ENCODE measurements around the gene ZBED1. TPM values are rescaled to one million over a fixed set of nuclear protein-coding genes. Genes with fewer than 3 reads are reported as not detected.

ZBED1 gene
- total RNA-seq, 2 donors from 2014 or later, result 39.7 to 54.5 TPM

DNA sequence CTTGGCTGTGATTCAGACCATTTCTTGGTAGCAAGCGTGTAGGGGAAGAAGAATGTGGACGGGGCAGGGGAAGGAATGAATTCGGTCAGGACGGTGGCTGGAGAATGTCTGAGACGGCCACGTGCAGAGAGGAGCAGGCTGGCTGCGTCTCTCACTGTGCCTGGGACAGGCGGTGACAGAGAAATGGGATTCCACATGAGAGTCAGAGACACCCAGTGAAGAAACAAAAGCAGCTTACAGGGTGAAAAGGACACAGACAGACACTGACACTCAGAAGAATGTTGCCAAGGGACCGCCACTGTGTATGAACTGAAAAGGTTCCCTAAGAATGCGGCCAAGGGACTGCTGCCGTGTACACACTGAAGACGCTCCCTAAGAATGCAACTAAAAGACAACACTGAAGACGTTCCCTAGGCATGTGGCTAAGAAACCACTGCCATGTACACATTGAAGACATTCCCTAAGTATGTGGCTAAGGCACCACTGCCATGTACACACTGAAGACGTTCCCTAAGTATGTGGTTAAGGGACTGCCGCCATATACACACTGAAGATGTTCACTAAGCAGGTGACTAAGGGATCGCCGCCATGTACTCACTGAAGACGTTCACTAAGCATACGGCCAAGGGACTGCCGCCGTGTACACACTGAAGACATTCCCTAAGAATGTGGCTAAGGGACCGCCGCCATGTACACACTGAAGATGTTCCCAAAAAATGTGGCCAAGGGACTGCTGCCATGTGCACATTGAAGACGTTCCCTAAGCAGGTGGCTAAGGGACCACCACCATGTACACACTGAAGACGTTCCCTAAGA lies 49.1 kb downstream of the ZBED1 start:
- ATAC-seq (ENCODE audit: insufficient number of reproducible peaks, low FRiP score, low read depth) (no peak), DNase-seq (ENCODE audit: low spot score) (no peak)
- Histone ChIP-seq H3K9me3 (no peaks in the 10 kb centered on the region), H3K27me3 (replicated peaks; ENCODE audit: insufficient read depth) (no peaks in the 10 kb centered on the region), H3K4me1 (ENCODE audit: control insufficient read depth in 1 of 2, low read depth in 2 of 2) (no peaks in the 10 kb centered on the region), H3K27ac (no peak overlapping the region), H3K36me3 (peaks cover 7% of the 10 kb centered on the region), H3K4me3 (no peak overlapping the region)
- TF ChIP-seq, protein P1, sequence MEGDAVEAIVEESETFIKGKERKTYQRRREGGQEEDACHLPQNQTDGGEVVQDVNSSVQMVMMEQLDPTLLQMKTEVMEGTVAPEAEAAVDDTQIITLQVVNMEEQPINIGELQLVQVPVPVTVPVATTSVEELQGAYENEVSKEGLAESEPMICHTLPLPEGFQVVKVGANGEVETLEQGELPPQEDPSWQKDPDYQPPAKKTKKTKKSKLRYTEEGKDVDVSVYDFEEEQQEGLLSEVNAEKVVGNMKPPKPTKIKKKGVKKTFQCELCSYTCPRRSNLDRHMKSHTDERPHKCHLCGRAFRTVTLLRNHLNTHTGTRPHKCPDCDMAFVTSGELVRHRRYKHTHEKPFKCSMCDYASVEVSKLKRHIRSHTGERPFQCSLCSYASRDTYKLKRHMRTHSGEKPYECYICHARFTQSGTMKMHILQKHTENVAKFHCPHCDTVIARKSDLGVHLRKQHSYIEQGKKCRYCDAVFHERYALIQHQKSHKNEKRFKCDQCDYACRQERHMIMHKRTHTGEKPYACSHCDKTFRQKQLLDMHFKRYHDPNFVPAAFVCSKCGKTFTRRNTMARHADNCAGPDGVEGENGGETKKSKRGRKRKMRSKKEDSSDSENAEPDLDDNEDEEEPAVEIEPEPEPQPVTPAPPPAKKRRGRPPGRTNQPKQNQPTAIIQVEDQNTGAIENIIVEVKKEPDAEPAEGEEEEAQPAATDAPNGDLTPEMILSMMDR (IDR thresholded peaks at IDR 0.05), result no peak

DNA sequence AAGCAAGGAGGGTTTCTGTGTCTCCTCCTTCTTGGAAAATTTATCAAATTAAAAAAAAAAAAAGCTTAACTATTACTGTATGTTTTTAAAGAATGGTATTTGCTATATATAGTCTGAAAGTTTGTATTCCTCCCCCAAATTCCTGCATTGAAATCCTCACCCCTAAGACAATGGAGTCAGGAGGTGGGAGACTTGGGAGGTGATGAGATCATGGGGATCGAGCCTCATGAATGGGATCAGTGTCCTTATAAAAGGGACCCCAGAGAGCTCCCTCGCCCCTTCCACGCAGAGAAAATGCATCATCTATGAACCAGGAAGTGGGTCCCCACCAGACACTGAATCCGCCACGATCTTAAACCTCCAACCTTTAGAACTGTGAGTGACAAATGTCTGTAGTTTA lies 50.1 kb downstream of the ZBED1 start:
- H3K27ac ChIP-seq, result no peak overlapping the region
- ATAC-seq (ENCODE audit: insufficient number of reproducible peaks, low FRiP score, low read depth) (no peak), DNase-seq (ENCODE audit: low spot score) (no peak)
- H3K27me3 ChIP-seq (replicated peaks; ENCODE audit: insufficient read depth), result no peaks in the 10 kb centered on the region
- no peak overlapping the region for H3K4me3 ChIP-seq
- no peaks in the 10 kb centered on the region for H3K9me3 ChIP-seq
- H3K36me3 ChIP-seq, result peaks cover 7% of the 10 kb centered on the region
- TF ChIP-seq, protein P1 (IDR thresholded peaks at IDR 0.05), result no peak
- H3K4me1 ChIP-seq (ENCODE audit: control insufficient read depth in 1 of 2, low read depth in 2 of 2), result no peaks in the 10 kb centered on the region

DNA sequence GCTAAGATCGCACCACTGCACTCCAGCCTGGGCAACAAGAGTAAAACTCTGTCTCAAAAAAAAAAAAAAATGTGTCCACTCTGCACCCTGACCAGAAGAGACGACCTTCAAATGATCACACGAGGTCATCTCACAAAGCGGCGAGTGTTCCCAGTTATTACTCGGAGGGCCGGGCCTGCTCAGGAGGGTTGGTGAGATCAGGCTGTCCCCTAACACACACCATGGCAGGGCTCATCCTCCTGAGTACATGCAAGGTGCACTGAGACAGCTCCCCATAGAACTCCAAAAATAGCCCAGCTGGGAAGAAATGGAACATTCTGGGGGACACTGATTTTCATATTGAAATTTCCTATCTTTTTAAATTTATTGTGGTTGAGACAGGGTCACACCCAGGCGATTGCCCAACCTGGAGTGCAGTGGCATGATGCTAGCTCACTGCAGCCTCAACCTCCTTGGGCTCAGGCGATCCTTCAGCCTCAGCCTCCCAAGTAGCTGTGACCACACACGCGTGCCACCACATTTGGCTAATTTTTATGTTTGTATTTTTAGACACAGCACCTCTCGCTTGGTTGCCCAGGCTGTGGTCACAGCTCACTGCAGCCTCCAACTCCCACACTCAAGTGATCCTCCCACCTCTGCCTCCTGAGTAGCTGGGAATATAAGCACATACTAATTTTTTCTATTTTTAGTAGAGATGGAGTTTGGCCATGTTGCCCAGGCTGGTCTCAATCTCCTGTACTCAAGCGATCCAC lies 51.5 kb downstream of the ZBED1 start:
- H3K27ac ChIP-seq, result no peak overlapping the region
- peaks cover 7% of the 10 kb centered on the region for H3K36me3 ChIP-seq
- H3K4me1 ChIP-seq (ENCODE audit: control insufficient read depth in 1 of 2, low read depth in 2 of 2), result no peaks in the 10 kb centered on the region
- no peaks in the 10 kb centered on the region for H3K27me3 ChIP-seq (replicated peaks; ENCODE audit: insufficient read depth)
- ATAC-seq (ENCODE audit: insufficient number of reproducible peaks, low FRiP score, low read depth), result no peak
- H3K4me3 ChIP-seq, result no peak overlapping the region
- H3K9me3 ChIP-seq, result no peaks in the 10 kb centered on the region
- TF ChIP-seq, protein P1 (IDR thresholded peaks at IDR 0.05), result no peak
- no peak for DNase-seq (ENCODE audit: low spot score)

DNA sequence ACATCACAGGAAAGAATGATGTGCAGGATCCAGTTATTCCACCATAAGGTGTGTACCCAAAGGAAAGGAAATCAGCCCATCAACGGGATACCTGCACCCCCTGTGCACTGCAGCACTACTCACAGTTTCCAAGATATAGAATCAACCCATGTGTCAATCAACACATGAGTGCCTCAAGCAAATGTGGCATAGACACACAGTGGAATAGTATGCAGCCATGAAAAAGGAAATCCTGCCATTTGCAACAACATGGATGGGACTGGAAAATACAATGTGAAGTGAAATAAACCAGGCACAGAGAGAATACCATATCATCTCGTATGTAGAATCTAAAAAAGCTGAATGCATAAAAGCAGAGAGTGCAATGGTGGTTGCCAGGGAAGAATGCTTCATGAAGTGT lies 53.3 kb downstream of the ZBED1 start:
- ATAC-seq (ENCODE audit: insufficient number of reproducible peaks, low FRiP score, low read depth), result no peak
- no peaks in the 10 kb centered on the region for H3K27me3 ChIP-seq (replicated peaks; ENCODE audit: insufficient read depth)
- TF ChIP-seq, protein P1 (IDR thresholded peaks at IDR 0.05), result no peak

DNA sequence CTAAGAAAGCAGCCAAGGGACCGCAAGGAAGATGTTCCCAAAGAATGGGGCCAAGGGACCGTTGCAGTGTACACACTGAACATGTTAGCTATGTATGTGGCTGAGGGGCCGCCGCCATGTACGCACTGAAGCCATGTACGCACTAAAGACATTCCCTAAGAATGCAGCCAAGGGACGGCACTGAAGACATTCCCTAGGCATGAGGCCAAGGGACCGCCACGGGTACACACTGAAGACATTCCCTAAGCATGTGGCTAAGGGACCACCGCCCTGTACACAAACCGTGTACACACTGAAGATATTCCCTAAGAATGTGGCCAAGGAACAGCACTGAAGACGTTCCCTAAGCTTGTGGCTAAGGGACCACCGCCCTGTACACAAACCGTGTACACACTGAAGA lies 54.0 kb downstream of the ZBED1 start:
- TF ChIP-seq, protein P1 (IDR thresholded peaks at IDR 0.05), result no peak
- Histone ChIP-seq H3K27me3 (replicated peaks; ENCODE audit: insufficient read depth) (no peaks in the 10 kb centered on the region), H3K27ac (no peak overlapping the region), H3K36me3 (peaks cover 4% of the 10 kb centered on the region), H3K9me3 (no peaks in the 10 kb centered on the region), H3K4me1 (ENCODE audit: control insufficient read depth in 1 of 2, low read depth in 2 of 2) (no peaks in the 10 kb centered on the region), H3K4me3 (no peak overlapping the region)
- ATAC-seq (ENCODE audit: insufficient number of reproducible peaks, low FRiP score, low read depth), result no peak
- DNase-seq (ENCODE audit: low spot score), result no peak

More for the DNA sequence above, 53.3 kb downstream of the ZBED1 start:
- no peak overlapping the region for H3K4me3 ChIP-seq
- H3K4me1 ChIP-seq (ENCODE audit: control insufficient read depth in 1 of 2, low read depth in 2 of 2), result no peaks in the 10 kb centered on the region
- H3K27ac ChIP-seq, result no peak overlapping the region
- H3K9me3 ChIP-seq, result no peaks in the 10 kb centered on the region
- peaks cover 4% of the 10 kb centered on the region for H3K36me3 ChIP-seq
- no peak for DNase-seq (ENCODE audit: low spot score)
